ENCODE measurements around the gene SDCCAG8.

SDCCAG8 gene

GRCh38 chr1:243407284-243408018 is 151.6 kb downstream of the SDCCAG8 start:
- H3K27ac ChIP-seq: no peak overlapping the region
- no peak overlapping the region for H3K4me3 ChIP-seq

- H3K27ac ChIP-seq: no peak overlapping the region
- H3K4me3 ChIP-seq: no peak overlapping the region
These were observed 152.6 kb downstream of the SDCCAG8 start for GRCh38 chr1:243408479-243408878.

- H3K27ac ChIP-seq: no peak overlapping the region
- no peak overlapping the region for H3K4me3 ChIP-seq
These were observed 153.4 kb downstream of the SDCCAG8 start for GRCh38 chr1:243409284-243409683.

- H3K27ac ChIP-seq: no peak overlapping the region
These were observed 155.6 kb downstream of the SDCCAG8 start for GRCh38 chr1:243411472-243411871.

GRCh38 chr1:243413431-243414151 is 157.8 kb downstream of the SDCCAG8 start:
- Histone ChIP-seq H3K4me3 (no peak overlapping the region), H3K27ac (peak overlapping the region in 1 of 21 experiments; percentile 10)

More at GRCh38 chr1:243411472-243411871, 155.6 kb downstream of the SDCCAG8 start:
- no peak overlapping the region for H3K4me3 ChIP-seq

- no peak overlapping the region for H3K4me3 ChIP-seq
- peak overlapping the region in 1 of 21 experiments; percentile 10 for H3K27ac ChIP-seq
These were observed 158.3 kb downstream of the SDCCAG8 start for GRCh38 chr1:243414152-243414494.

GRCh38 chr1:243415663-243416408 is 160.0 kb downstream of the SDCCAG8 start:
- Histone ChIP-seq H3K27ac (peak overlapping the region in 2 of 21 experiments; percentile 1 to 59), H3K4me3 (no peak overlapping the region)

- Histone ChIP-seq H3K4me3 (no peak overlapping the region), H3K27ac (peak overlapping the region in 1 of 21 experiments; percentile 59)
These were observed 160.7 kb downstream of the SDCCAG8 start for GRCh38 chr1:243416495-243416894.

- peak overlapping the region in 7 of 21 experiments; percentile 2 to 76 (median 67) for H3K27ac ChIP-seq
- peak overlapping the region in 1 of 7 experiments; percentile 34 for H3K4me3 ChIP-seq
These were observed 164.4 kb downstream of the SDCCAG8 start for GRCh38 chr1:243420016-243420945.

- H3K27ac ChIP-seq: peak overlapping the region in 17 of 21 experiments; percentile 13 to 76 (median 57)
- peak overlapping the region; percentile 2 to 34 (median 16) for H3K4me3 ChIP-seq
These were observed 165.3 kb downstream of the SDCCAG8 start for GRCh38 chr1:243420946-243421685.

GRCh38 chr1:243421784-243422183 is 165.9 kb downstream of the SDCCAG8 start:
- peak overlapping the region in 16 of 21 experiments; percentile 18 to 76 (median 58) for H3K27ac ChIP-seq

GRCh38 chr1:243422362-243422761 is 166.5 kb downstream of the SDCCAG8 start:
- no peak overlapping the region for H3K4me3 ChIP-seq
- H3K27ac ChIP-seq: peak overlapping the region in 2 of 21 experiments; percentile 67 to 76

More at GRCh38 chr1:243421784-243422183, 165.9 kb downstream of the SDCCAG8 start:
- peak overlapping the region; percentile 2 to 34 (median 16) for H3K4me3 ChIP-seq

- Histone ChIP-seq H3K27ac (no peak overlapping the region), H3K4me3 (no peak overlapping the region)
These were observed 172.2 kb downstream of the SDCCAG8 start for GRCh38 chr1:243428084-243428483.

GRCh38 chr1:243428617-243429342 is 172.9 kb downstream of the SDCCAG8 start:
- Histone ChIP-seq H3K27ac (no peak overlapping the region), H3K4me3 (no peak overlapping the region)

GRCh38 chr1:243431591-243431990 is 175.8 kb downstream of the SDCCAG8 start:
- no peak overlapping the region for H3K27ac ChIP-seq
- H3K4me3 ChIP-seq: no peak overlapping the region

GRCh38 chr1:243432136-243432535 is 176.3 kb downstream of the SDCCAG8 start:
- H3K27ac ChIP-seq: no peak overlapping the region
- no peak overlapping the region for H3K4me3 ChIP-seq

- no peak overlapping the region for H3K4me3 ChIP-seq
These were observed 178.0 kb downstream of the SDCCAG8 start for GRCh38 chr1:243433737-243434370.

More at GRCh38 chr1:243433737-243434370, 178.0 kb downstream of the SDCCAG8 start:
- no peak overlapping the region for H3K27ac ChIP-seq

Measured in skin epidermis (tissue), 12 donors.